GM18520 (cell line): Measurements from ENCODE around the gene TSPAN15.
"Not testable (repeated sequence)": the region's sequence is repeated elsewhere in the genome, so short reads cannot be mapped to it uniquely, and the experiment has no call there.

Experiments
- ATAC-seq: cut with Tn5 transposase; IDR thresholded peaks from one replicate; pipeline ENCODE4 v1.9.1; 2021; ENCODE audit not compliant: unreplicated experiment

TSPAN15 gene

GRCh38 chr10:69445041-69445440, 6.2 kb upstream of the TSPAN15 start:
- no peak for ATAC-seq

- ATAC-seq = no peak
These were observed 5.0 kb upstream of the TSPAN15 start for GRCh38 chr10:69446229-69446628.

- no peak for ATAC-seq
These were observed 4.6 kb upstream of the TSPAN15 start for GRCh38 chr10:69446650-69447151.

GRCh38 chr10:69449841-69450240, 1.4 kb upstream of the TSPAN15 start:
- ATAC-seq = no peak

- ATAC-seq = not testable (repeated sequence)
These were observed 870 bp upstream of the TSPAN15 start for GRCh38 chr10:69450395-69450794.

- ATAC-seq = no peak
These were observed 553 bp downstream of the TSPAN15 start for GRCh38 chr10:69451784-69452251.

GRCh38 chr10:69452676-69453415, 1.6 kb downstream of the TSPAN15 start:
- no peak for ATAC-seq

- no peak for ATAC-seq
These were observed 2.5 kb downstream of the TSPAN15 start for GRCh38 chr10:69453795-69454194.

GRCh38 chr10:69455006-69455763, 3.9 kb downstream of the TSPAN15 start:
- no peak for ATAC-seq

- ATAC-seq = no peak
These were observed 5.8 kb downstream of the TSPAN15 start for GRCh38 chr10:69456880-69457693.

GRCh38 chr10:69457771-69458237, 6.5 kb downstream of the TSPAN15 start:
- ATAC-seq = no peak

- ATAC-seq = no peak
These were observed 7.3 kb downstream of the TSPAN15 start for GRCh38 chr10:69458430-69459100.

- ATAC-seq = no peak
These were observed 8.0 kb downstream of the TSPAN15 start for GRCh38 chr10:69459101-69459790.

- no peak for ATAC-seq
These were observed 8.8 kb downstream of the TSPAN15 start for GRCh38 chr10:69459893-69460575.

GRCh38 chr10:69460576-69461242, 9.4 kb downstream of the TSPAN15 start:
- ATAC-seq = no peak

GRCh38 chr10:69461243-69462025, 10.2 kb downstream of the TSPAN15 start:
- no peak for ATAC-seq

GRCh38 chr10:69463886-69464285, 12.6 kb downstream of the TSPAN15 start:
- ATAC-seq = no peak

GRCh38 chr10:69464401-69464800, 13.1 kb downstream of the TSPAN15 start:
- ATAC-seq = no peak
